Heart left ventricle (tissue), 16 donors: ENCODE results near the gene ZFP64. TPM values are rescaled to one million over a fixed set of nuclear protein-coding genes. Genes with fewer than 3 reads are reported as not detected.

Source experiments
- ATAC-seq, 4 donors: fragments of 200-7000 bp; cut with Tn5 transposase; one replicate each; pipeline ENCODE4 v1.9.1; 2020 to 2022; ENCODE audit warnings: moderate library complexity in 4 of 4, mild to moderate bottlenecking in 3 of 4, moderate number of reproducible peaks in 1 of 4
- DNase-seq, 5 donors: peaks; one replicate each; pipeline ENCODE4 v3.0.0-alpha.2; 2020
- H3K27ac ChIP-seq, 12 donors: fragments of 200-600 bp; sonication (generic) in 4 of 12; one replicate each; pipeline versions ENCODE4 v1.5.0 to v1.8.0; 2016 to 2022; ENCODE audit warnings: mild to moderate bottlenecking in 2 of 12
- H3K27me3 ChIP-seq, 9 donors: fragments of 200-600 bp; sonication (generic) in 2 of 9; one replicate each; pipeline versions ENCODE4 v1.5.1 to v1.8.0; 2016 to 2022; ENCODE audit warnings: mild to moderate bottlenecking in 3 of 9
- H3K36me3 ChIP-seq, 9 donors: fragments of 200-600 bp; sonication (generic) in 2 of 9; one replicate each; pipeline versions ENCODE4 v1.5.0 to v1.8.0; 2018 to 2022; ENCODE audit warnings: mild to moderate bottlenecking in 2 of 9
- H3K4me1 ChIP-seq, 12 donors: fragments of 200-600 bp; sonication (generic) in 4 of 12; one replicate each; pipeline versions ENCODE4 v1.5.0 to v1.8.0; 2016 to 2022; ENCODE audit warnings: mild to moderate bottlenecking in 3 of 12
- H3K4me3 ChIP-seq, 12 donors: fragments of 200-600 bp; sonication (generic) in 4 of 12; one replicate each; pipeline versions ENCODE4 v1.5.0 to v1.8.0; 2017 to 2022; ENCODE audit warnings: mild to moderate bottlenecking in 9 of 12, moderate library complexity in 4 of 12
- H3K9me3 ChIP-seq, 12 donors: fragments of 200-600 bp; sonication (generic) in 4 of 12; one replicate each; pipeline versions ENCODE4 v1.5.0 to v1.8.0; 2016 to 2022; ENCODE audit warnings: mild to moderate bottlenecking in 1 of 12
- CTCF ChIP-seq, 12 donors: fragments of 200-600 bp; sonication (generic) in 4 of 12; IDR thresholded peaks; one replicate each; pipeline versions ENCODE4 v1.5.0 to v1.8.0; 2018 to 2022; ENCODE audit warnings: antibody characterized with exemption in 12 of 12, mild to moderate bottlenecking in 5 of 12
- POLR2A ChIP-seq, 2 donors: fragments of 450-650 bp; IDR thresholded peaks; one replicate each; pipeline ENCODE4 v1.6.1; 2017; ENCODE audit warnings: antibody characterized with exemption in 2 of 2, mild to moderate bottlenecking in 2 of 2, moderate library complexity in 2 of 2
- WGBS, 4 donors: extraction: QIAGEN DNeasy Blood & Tissue Kit in 2 of 4; methylation state at CpG; one replicate each; pipeline versions ENCODE4 v1.1.5 to v1.1.7; 2013 to 2018; 5-methylcytosine and 5-hydroxymethylcytosine counted together
- intact Hi-C, 10 donors: fragments of 100-400 bp; cut with DNase I; formaldehyde crosslinking; loops; one replicate each; pipeline versions ENCODE4 v1.11.1 to v1.14.2; 2022
- polyA plus RNA-seq, 2 donors: library from polyadenylated mRNA; stranded (reverse); fragments of 200-250 nt; gene quantifications; one replicate each; pipeline ENCODE4 v1.2.3, GENCODE V29; 2013
- total RNA-seq, 9 donors: library from RNA; depleted of rRNA in 2 of 9; stranded (reverse); fragments of >200 nt in 2 of 9; fragmentation: NEBNext Ultra II Directional in 3 of 9; extraction: Animal tissue kit (Norgen Biotek cat#: 25700) in 3 of 9; gene quantifications; one replicate each; pipeline versions ENCODE4 v1.1.0 to v1.2.4, GENCODE V29; 2016 to 2023
- donor health status: ischemic (EF 13 %, LVEDD 7.1; RV severe dilation, severe dysfunction).
- donor health status: healthy with polysubstance abuse.
- donor health status: DM: no; HTN: yes; CAD: no.
- donor health status: DM: no; HTN: no; CAD: no.
- donor health status: ischemic (EF 25% LVEDD 6.9; RV normal size, moderate dysfunction).
- donor health status: ischemic (EF 25% LVEDD 5.7; RV mildly dilated, moderate dysfunction).
- donor health status: healthy.
- donor health status: DM: yes; HTN: yes; CAD: no.
- donor health status: ischemic (EF 35%, LVEDD 5.7; RV mildly dilated, moderate dysfunction).
- donor health status: nonischemic (EF 11% LVEDD 7.7; RV severe dilation, severe dysfunction).
- donor health status: DM: yes; HTN: yes; CAD: no.
- donor health status: PGD.
- donor health status: ischemic (EF 29% LVEDD 5.4; RV normal size, mild dysfunction).
- donor health status: nonischemic (EF 23%, LVEDD 6.1; RV moderate dilation, normal function).

ZFP64 gene
- total and polyA plus RNA-seq, 11 donors, result 2.0 to 12.5 (median 9.2) TPM

- no peaks in the 10 kb centered on the region for H3K4me1 ChIP-seq
- no peak for ATAC-seq
- 20 to 43% (median 26%) methylated on average over 4 of the region's 4 CpGs for WGBS, 4 donors
- DNase-seq, result no peak
- H3K27me3 ChIP-seq, result peaks cover 0 to 14% (median 0%) of the 10 kb centered on the region in 9 donors
- intact Hi-C loops, result no loop called here
- H3K27ac ChIP-seq, result no peak overlapping the region
- TF ChIP-seq POLR2A (IDR thresholded peaks at IDR 0.05), result no peak
- TF ChIP-seq CTCF (IDR thresholded peaks at IDR 0.05), result no peak
- no peaks in the 10 kb centered on the region for H3K36me3 ChIP-seq
- no peak overlapping the region for H3K4me3 ChIP-seq
- H3K9me3 ChIP-seq, result peaks cover 0 to 31% (median 5%) of the 10 kb centered on the region in 12 donors
Observed at GRCh38 chr20:52209154-52209571, 17.6 kb upstream of the ZFP64 start.

GRCh38 chr20:52207020-52207810 is 15.6 kb upstream of the ZFP64 start:
- Histone ChIP-seq H3K36me3 (no peaks in the 10 kb centered on the region), H3K27me3 (peaks cover 0 to 14% (median 0%) of the 10 kb centered on the region in 9 donors), H3K9me3 (peaks cover 0 to 14% (median 0%) of the 10 kb centered on the region in 12 donors), H3K27ac (no peak overlapping the region), H3K4me3 (no peak overlapping the region), H3K4me1 (no peaks in the 10 kb centered on the region)
- DNase-seq (no peak), ATAC-seq (no peak)
- WGBS, 4 donors, result 93 to 99% (median 95%) methylated on average over 3 of the region's 3 CpGs
- intact Hi-C loops, result no loop called here
- TF ChIP-seq POLR2A (IDR thresholded peaks at IDR 0.05), result no peak
- no peak for TF ChIP-seq CTCF (IDR thresholded peaks at IDR 0.05)

- Histone ChIP-seq H3K9me3 (no peaks in the 10 kb centered on the region), H3K27me3 (peaks cover 0 to 14% (median 0%) of the 10 kb centered on the region in 9 donors), H3K27ac (no peak overlapping the region), H3K36me3 (no peaks in the 10 kb centered on the region), H3K4me1 (no peaks in the 10 kb centered on the region), H3K4me3 (no peak overlapping the region)
- TF ChIP-seq CTCF (IDR thresholded peaks at IDR 0.05), result no peak
- no peak for TF ChIP-seq POLR2A (IDR thresholded peaks at IDR 0.05)
- intact Hi-C loops, result no loop called here
- DNase-seq (no peak), ATAC-seq (no peak)
- WGBS, 4 donors, result 91 to 95% (median 93%) methylated on average over 5 of the region's 5 CpGs
Observed at GRCh38 chr20:52204136-52204535, 12.6 kb upstream of the ZFP64 start.

- TF ChIP-seq POLR2A (IDR thresholded peaks at IDR 0.05) (no peak), CTCF (IDR thresholded peaks at IDR 0.05) (no peak)
- intact Hi-C loops, result no loop called here
- no peaks in the 10 kb centered on the region for H3K4me1 ChIP-seq
- WGBS, 4 donors, result 91 to 96% (median 96%) methylated on average over 2 of the region's 2 CpGs
- no peaks in the 10 kb centered on the region for H3K27me3 ChIP-seq
- no peak for ATAC-seq
- H3K9me3 ChIP-seq, result no peaks in the 10 kb centered on the region
- H3K27ac ChIP-seq, result no peak overlapping the region
- H3K36me3 ChIP-seq, result no peaks in the 10 kb centered on the region
- H3K4me3 ChIP-seq, result no peak overlapping the region
- no peak for DNase-seq
Observed at GRCh38 chr20:52201395-52201794, 9.8 kb upstream of the ZFP64 start.
